GM06990 (cell line): ENCODE measurements around the gene TICAM2.

Experiments used
- DNase-seq: peaks from one replicate; pipeline ENCODE4 v3.0.0-alpha.2; 2011; ENCODE audit not compliant: insufficient read length; ENCODE audit errors: extremely low read depth
- H3K27me3 ChIP-seq: replicated peaks from 2 replicates; pipeline ENCODE4 v1.6.0; 2011; ENCODE audit warnings: low read length; ENCODE audit not compliant: control insufficient read depth, insufficient read depth
- H3K36me3 ChIP-seq: 2 replicates; pipeline ENCODE4 v1.5.1; 2011; ENCODE audit warnings: low read length; ENCODE audit not compliant: control insufficient read depth, insufficient read depth
- H3K4me3 ChIP-seq: replicated peaks from 2 replicates; pipeline ENCODE4 v1.5.1; 2011; ENCODE audit warnings: low read depth, mild to moderate bottlenecking, control low read depth, low read length
- TF ChIP-seq, protein P1 (sequence below): IDR thresholded peaks from 2 replicates; pipeline ENCODE4 v1.5.1; 2011; ENCODE audit warnings: low read length, control low read depth, mild to moderate bottlenecking, inconsistent platforms; ENCODE audit not compliant: insufficient read depth, poor library complexity, severe bottlenecking

The TICAM2 gene

GRCh38 chr5:115542651-115543364 is 59.5 kb downstream of the TICAM2 start:
- Histone ChIP-seq H3K4me3 (peak overlapping the region; percentile 95), H3K36me3 (peaks cover 2% of the 10 kb centered on the region), H3K27me3 (no peaks in the 10 kb centered on the region)
- no peak for DNase-seq
- TF ChIP-seq, protein P1, sequence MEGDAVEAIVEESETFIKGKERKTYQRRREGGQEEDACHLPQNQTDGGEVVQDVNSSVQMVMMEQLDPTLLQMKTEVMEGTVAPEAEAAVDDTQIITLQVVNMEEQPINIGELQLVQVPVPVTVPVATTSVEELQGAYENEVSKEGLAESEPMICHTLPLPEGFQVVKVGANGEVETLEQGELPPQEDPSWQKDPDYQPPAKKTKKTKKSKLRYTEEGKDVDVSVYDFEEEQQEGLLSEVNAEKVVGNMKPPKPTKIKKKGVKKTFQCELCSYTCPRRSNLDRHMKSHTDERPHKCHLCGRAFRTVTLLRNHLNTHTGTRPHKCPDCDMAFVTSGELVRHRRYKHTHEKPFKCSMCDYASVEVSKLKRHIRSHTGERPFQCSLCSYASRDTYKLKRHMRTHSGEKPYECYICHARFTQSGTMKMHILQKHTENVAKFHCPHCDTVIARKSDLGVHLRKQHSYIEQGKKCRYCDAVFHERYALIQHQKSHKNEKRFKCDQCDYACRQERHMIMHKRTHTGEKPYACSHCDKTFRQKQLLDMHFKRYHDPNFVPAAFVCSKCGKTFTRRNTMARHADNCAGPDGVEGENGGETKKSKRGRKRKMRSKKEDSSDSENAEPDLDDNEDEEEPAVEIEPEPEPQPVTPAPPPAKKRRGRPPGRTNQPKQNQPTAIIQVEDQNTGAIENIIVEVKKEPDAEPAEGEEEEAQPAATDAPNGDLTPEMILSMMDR, result no peak

DNA sequence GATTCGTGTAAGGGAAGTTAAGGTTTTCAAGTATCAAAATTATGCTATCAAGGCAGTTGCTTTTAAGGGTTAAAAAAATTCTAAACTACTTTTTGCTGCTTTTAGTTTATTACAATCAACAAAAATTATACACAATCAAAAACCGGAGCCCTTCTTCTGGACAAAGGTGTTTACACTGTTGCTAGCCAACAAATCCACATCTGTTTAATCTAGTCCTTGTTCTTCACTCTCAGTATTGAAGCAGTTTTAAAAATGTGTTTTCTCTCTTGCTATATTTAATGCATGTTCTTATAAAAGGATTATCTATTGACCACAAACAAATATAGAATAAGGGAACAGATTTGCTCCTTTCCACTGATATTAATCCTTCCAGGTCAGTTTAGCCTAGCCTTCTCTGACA is 60.2 kb downstream of the TICAM2 start:
- TF ChIP-seq, protein P1, result no peak
- H3K36me3 ChIP-seq, result peaks cover 4% of the 10 kb centered on the region
- no peak for DNase-seq
- H3K4me3 ChIP-seq, result peak overlapping the region; percentile 95
- no peaks in the 10 kb centered on the region for H3K27me3 ChIP-seq

DNA sequence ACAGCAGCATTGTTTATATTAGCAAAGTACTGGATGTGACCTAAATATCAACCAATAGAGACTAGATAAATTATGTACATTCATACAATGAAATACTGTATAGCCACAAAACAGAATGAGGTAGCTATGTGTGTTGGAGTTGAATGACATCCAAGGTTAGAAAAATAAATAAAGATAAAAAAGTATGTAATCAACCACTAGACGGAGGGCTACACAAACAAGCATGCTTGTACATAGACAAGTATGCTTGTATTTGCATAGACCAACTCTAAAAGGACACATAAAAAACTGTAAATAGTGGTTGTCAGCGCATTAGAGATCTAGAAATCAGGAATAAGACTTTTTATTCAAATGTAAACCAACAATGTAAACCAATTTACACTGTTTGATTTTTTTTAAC is 60.7 kb downstream of the TICAM2 start:
- Histone ChIP-seq H3K4me3 (peak overlapping the region; percentile 95), H3K36me3 (peaks cover 4% of the 10 kb centered on the region), H3K27me3 (no peaks in the 10 kb centered on the region)
- no peak for DNase-seq
- TF ChIP-seq, protein P1, result no peak

- peaks cover 4% of the 10 kb centered on the region for H3K36me3 ChIP-seq
Observed at GRCh38 chr5:115535479-115536035, 66.7 kb downstream of the TICAM2 start.

GRCh38 chr5:115532517-115532916 is 69.8 kb downstream of the TICAM2 start:
- TF ChIP-seq, protein P1, result no peak
- DNase-seq, result no peak
- H3K27me3 ChIP-seq, result no peaks in the 10 kb centered on the region
- H3K4me3 ChIP-seq, result no peak overlapping the region
- peaks cover 2% of the 10 kb centered on the region; the same call in 1 of the 2 replicates for H3K36me3 ChIP-seq

More at GRCh38 chr5:115535479-115536035, 66.7 kb downstream of the TICAM2 start:
- Histone ChIP-seq H3K4me3 (no peak overlapping the region), H3K27me3 (no peaks in the 10 kb centered on the region)
- no peak for DNase-seq
- TF ChIP-seq, protein P1, result no peak
